SK-N-SH treated with all-trans-retinoic acid at 6 μM for 48 hours (cell line): ENCODE measurements around the gene ARG1.

Experiments
- ATAC-seq: fragments of 200-7000 bp; cut with Tn5 transposase; 3 replicates; pipeline ENCODE4 v1.9.1; 2020; ENCODE audit warnings: mild to moderate bottlenecking, moderate library complexity
- ARNTL ChIP-seq: fragments of 450-650 bp; formaldehyde crosslinking; IDR thresholded peaks from 2 replicates; pipeline ENCODE4 v1.5.0; 2020; ENCODE audit warnings: low read depth, mild to moderate bottlenecking, moderate library complexity, borderline replicate concordance
- BACH2 ChIP-seq: fragments of 250-450 bp; sonication (Bioruptor Pico); IDR thresholded peaks from 2 replicates; pipeline ENCODE4 v1.9.0; 2021; ENCODE audit warnings: mild to moderate bottlenecking, borderline replicate concordance
- CREB5 ChIP-seq: fragments of 250-450 bp; sonication (Bioruptor Pico); IDR thresholded peaks from 2 replicates; pipeline ENCODE4 v1.5.1; 2020; ENCODE audit warnings: low read depth, mild to moderate bottlenecking, moderate library complexity
- CSDC2 ChIP-seq: fragments of 250-450 bp; sonication (Bioruptor Pico); IDR thresholded peaks from 2 replicates; pipeline ENCODE4 v1.5.0; 2020; ENCODE audit warnings: mild to moderate bottlenecking, moderate library complexity
- CSRNP3 ChIP-seq: fragments of 250-450 bp; sonication (Bioruptor Pico); IDR thresholded peaks from 2 replicates; pipeline ENCODE4 v1.5.1; 2021; ENCODE audit warnings: mild to moderate bottlenecking, moderate library complexity
- ESRRG ChIP-seq: fragments of 250-450 bp; sonication (Bioruptor Pico); IDR thresholded peaks from 2 replicates; pipeline ENCODE4 v1.6.1; 2021; ENCODE audit warnings: mild to moderate bottlenecking
- OSR1 ChIP-seq: fragments of 250-450 bp; sonication (Bioruptor Pico); IDR thresholded peaks from 2 replicates; pipeline ENCODE4 v1.8.0; 2022; ENCODE audit warnings: moderate library complexity, mild to moderate bottlenecking, inconsistent platforms
- PATZ1 ChIP-seq: fragments of 250-450 bp; sonication (Bioruptor Pico); IDR thresholded peaks from 2 replicates; pipeline ENCODE4 v1.8.0; 2020; ENCODE audit warnings: mild to moderate bottlenecking, moderate library complexity, borderline replicate concordance
- POU6F1 ChIP-seq: fragments of 250-450 bp; sonication (Bioruptor Pico); IDR thresholded peaks from 2 replicates; pipeline ENCODE4 v1.8.0; 2021; ENCODE audit warnings: low read depth, mild to moderate bottlenecking, moderate library complexity, borderline replicate concordance
- RARB ChIP-seq: fragments of 250-450 bp; sonication (Bioruptor Pico); IDR thresholded peaks from 2 replicates; pipeline ENCODE4 v1.8.0; 2021; ENCODE audit warnings: mild to moderate bottlenecking, moderate library complexity
- SNAI2 ChIP-seq: fragments of 250-450 bp; sonication (Bioruptor Pico); IDR thresholded peaks from 2 replicates; pipeline ENCODE4 v1.5.0; 2020; ENCODE audit warnings: mild to moderate bottlenecking, moderate library complexity
- TOX ChIP-seq: fragments of 250-450 bp; sonication (Bioruptor Pico); IDR thresholded peaks from 2 replicates; pipeline ENCODE4 v1.8.0; 2021; ENCODE audit warnings: mild to moderate bottlenecking, moderate library complexity, borderline replicate concordance
- TSHZ2 ChIP-seq: fragments of 250-450 bp; sonication (Bioruptor Pico); IDR thresholded peaks from 2 replicates; pipeline ENCODE4 v1.5.0; 2020; ENCODE audit warnings: mild to moderate bottlenecking, moderate library complexity
- ZC3H10 ChIP-seq: fragments of 250-450 bp; sonication (Bioruptor Pico); IDR thresholded peaks from 2 replicates; pipeline ENCODE4 v1.5.1; 2021; ENCODE audit warnings: mild to moderate bottlenecking, moderate library complexity
- ZFP3 ChIP-seq: fragments of 250-450 bp; sonication (Bioruptor Pico); IDR thresholded peaks from 2 replicates; pipeline ENCODE4 v1.5.0; 2020; ENCODE audit warnings: mild to moderate bottlenecking, moderate library complexity
- ZFP30 ChIP-seq: fragments of 450-650 bp; formaldehyde crosslinking; IDR thresholded peaks from 2 replicates; pipeline ENCODE4 v1.5.0; 2022; ENCODE audit warnings: mild to moderate bottlenecking, moderate library complexity
- ZNF565 ChIP-seq: fragments of 450-650 bp; formaldehyde crosslinking; conservative IDR thresholded peaks from 2 replicates; pipeline ENCODE4 v1.5.0; 2020; ENCODE audit warnings: low read depth, mild to moderate bottlenecking, moderate library complexity
- ZNF8 ChIP-seq: fragments of 450-650 bp; formaldehyde crosslinking; IDR thresholded peaks from 2 replicates; pipeline ENCODE4 v1.5.0; 2020; ENCODE audit warnings: mild to moderate bottlenecking, moderate library complexity

Gene ARG1

GRCh38 chr6:131547488-131547887 lies 25.5 kb upstream of the ARG1 start:
- no peak for TF ChIP-seq CSDC2 (CRISPR knock-in tag)
- TF ChIP-seq ZFP3 (CRISPR knock-in tag) = no peak
- TF ChIP-seq ARNTL (CRISPR knock-in tag) = no peak
- TF ChIP-seq, all 23 proteins: peak for 0
- ATAC-seq = no peak

GRCh38 chr6:131548441-131548840 lies 24.6 kb upstream of the ARG1 start:
- ATAC-seq = no peak
- TF ChIP-seq ZNF565 (CRISPR knock-in tag) (no peak), TSHZ2 (no peak), ZFP3 (CRISPR knock-in tag) (no peak), ARNTL (CRISPR knock-in tag) (no peak), SNAI2 (CRISPR knock-in tag) (no peak), TOX (CRISPR knock-in tag) (no peak), OSR1 (CRISPR knock-in tag) (no peak), CSRNP3 (CRISPR knock-in tag) (no peak), CREB5 (CRISPR knock-in tag) (no peak), ZFP30 (CRISPR knock-in tag) (no peak)

GRCh38 chr6:131549811-131550210 lies 23.2 kb upstream of the ARG1 start:
- ATAC-seq = no peak
- no peak for TF ChIP-seq POU6F1
- TF ChIP-seq ZNF8 (CRISPR knock-in tag) = no peak
- no peak for TF ChIP-seq ZFP30 (CRISPR knock-in tag)
- no peak for TF ChIP-seq RARB (CRISPR knock-in tag)
- TF ChIP-seq TSHZ2 = no peak
- no peak for TF ChIP-seq ZC3H10 (CRISPR knock-in tag)
- no peak for TF ChIP-seq CREB5 (CRISPR knock-in tag)
- no peak for TF ChIP-seq ESRRG (CRISPR knock-in tag)
- TF ChIP-seq SNAI2 (CRISPR knock-in tag) = no peak

- no peak for TF ChIP-seq ZNF565 (CRISPR knock-in tag)
- TF ChIP-seq SNAI2 (CRISPR knock-in tag) = no peak
- TF ChIP-seq ESRRG (CRISPR knock-in tag) = no peak
- no peak for TF ChIP-seq PATZ1 (CRISPR knock-in tag)
- no peak for TF ChIP-seq BACH2 (CRISPR knock-in tag)
- ATAC-seq = no peak
Measured at GRCh38 chr6:131551902-131552301, 21.1 kb upstream of the ARG1 start.
